HepG2 (cell line): ENCODE data around the gene ZFR.

Experiments
- BRD4 ChIP-seq: sonication (generic); formaldehyde crosslinking; IDR thresholded peaks from 2 replicates; pipeline ENCODE4 v1.4.0; 2020; ENCODE audit warnings: missing genetic modification reagents
- CBFB ChIP-seq: sonication (generic); formaldehyde crosslinking; IDR thresholded peaks from 2 replicates; pipeline ENCODE4 v1.4.0; 2020; ENCODE audit warnings: missing genetic modification reagents
- CEBPZ ChIP-seq: IDR thresholded peaks from 2 replicates; pipeline ENCODE4 v1.6.1; 2012; ENCODE audit warnings: low read length, improper control_type of control experiment
- CREM ChIP-seq, 2 experiments: sonication (generic) in 1 of 2; formaldehyde crosslinking in 1 of 2; IDR thresholded peaks; 2 replicates each; pipeline versions ENCODE4 v1.4.0 to v1.6.1; 2016 to 2020; ENCODE audit warnings: antibody characterized with exemption in 1 of 2, mild to moderate bottlenecking in 1 of 2, missing genetic modification reagents in 1 of 2
- EZH2 ChIP-seq: conservative IDR thresholded peaks from 2 replicates; pipeline ENCODE4 v1.6.1; 2012; ENCODE audit warnings: mild to moderate bottlenecking, low read depth, low read length, moderate library complexity
- HIC2 ChIP-seq: sonication (generic); formaldehyde crosslinking; IDR thresholded peaks from 2 replicates; pipeline ENCODE4 v1.9.0; 2022; ENCODE audit warnings: low read depth, missing genetic modification reagents
- HNRNPLL ChIP-seq: fragments of 200-400 bp; formaldehyde crosslinking; IDR thresholded peaks from 2 replicates; pipeline ENCODE4 v1.6.1; 2017; ENCODE audit warnings: mild to moderate bottlenecking, low read depth, low read length; ENCODE audit not compliant: poor library complexity, severe bottlenecking
- PRDM4 ChIP-seq: sonication (generic); formaldehyde crosslinking; IDR thresholded peaks from 2 replicates; pipeline ENCODE4 v1.9.0; 2021; ENCODE audit warnings: missing genetic modification reagents, borderline replicate concordance
- ZBTB21 ChIP-seq: sonication (generic); formaldehyde crosslinking; IDR thresholded peaks from 2 replicates; pipeline ENCODE4 v1.4.0; 2020; ENCODE audit warnings: missing genetic modification reagents
- ZNF576 ChIP-seq: sonication (generic); formaldehyde crosslinking; IDR thresholded peaks from 2 replicates; pipeline ENCODE4 v1.4.0; 2020; ENCODE audit warnings: mild to moderate bottlenecking, missing genetic modification reagents
- ZSCAN20 ChIP-seq: sonication (generic); formaldehyde crosslinking; IDR thresholded peaks from 2 replicates; pipeline ENCODE4 v1.4.0; 2020; ENCODE audit warnings: missing genetic modification reagents, mild to moderate bottlenecking, borderline replicate concordance

GRCh38 chr5:32319392-32319791 is 125.1 kb downstream of the ZFR start:
- TF ChIP-seq EZH2 (no peak), HNRNPLL (no peak), BRD4 (CRISPR knock-in tag) (no peak), ZSCAN20 (no peak), HIC2 (CRISPR knock-in tag) (no peak), ZNF576 (CRISPR knock-in tag) (no peak), CBFB (CRISPR knock-in tag) (no peak), ZBTB21 (CRISPR knock-in tag) (no peak), CEBPZ (no peak), PRDM4 (CRISPR knock-in tag) (no peak), CREM (IDR thresholded peaks at IDR 0.05) (no peak), CREM (CRISPR knock-in tag; IDR thresholded peaks at IDR 0.05) (no peak)
